Small intestine (tissue), 7 donors: ENCODE data around the gene NCOR2. TPM values are rescaled to one million over a fixed set of nuclear protein-coding genes. Genes with fewer than 3 reads are reported as not detected.

Experiments used
- DNase-seq, 2 donors: peaks; one replicate each; pipeline versions ENCODE4 v3.0.0 to v3.0.0-alpha.2; 2013
- FAIRE-seq: peaks from 2 replicates; lab custom pipeline; 2012; peaks lifted over from hg19 to GRCh38; lab: Jason Lieb, UNC
- H3K27ac ChIP-seq, 3 donors: one replicate each; pipeline ENCODE4 v1.5.1; 2013; ENCODE audit warnings: low read length in 2 of 3, mild to moderate bottlenecking in 2 of 3, control low read depth in 1 of 3, inconsistent platforms in 1 of 3, low read depth in 1 of 3, moderate library complexity in 1 of 3
- H3K27me3 ChIP-seq, 3 donors: one replicate each; pipeline ENCODE4 v1.6.1; 2013; ENCODE audit warnings: low read length in 3 of 3, inconsistent platforms in 1 of 3; ENCODE audit not compliant: control insufficient read depth in 3 of 3, insufficient read depth in 3 of 3
- H3K36me3 ChIP-seq, 3 donors: one replicate each; pipeline ENCODE4 v1.6.1; 2013; ENCODE audit warnings: low read length in 3 of 3, inconsistent platforms in 1 of 3, low read depth in 1 of 3, mild to moderate bottlenecking in 1 of 3, moderate library complexity in 1 of 3; ENCODE audit not compliant: control insufficient read depth in 3 of 3, insufficient read depth in 2 of 3
- H3K4me1 ChIP-seq, 3 donors: one replicate each; pipeline ENCODE4 v1.6.1; 2013; ENCODE audit warnings: low read length in 2 of 3, inconsistent platforms in 1 of 3, low read depth in 1 of 3, mild to moderate bottlenecking in 1 of 3, moderate library complexity in 1 of 3; ENCODE audit not compliant: control insufficient read depth in 3 of 3, insufficient read depth in 2 of 3
- H3K4me3 ChIP-seq, 3 donors: one replicate each; pipeline ENCODE4 v1.5.1; 2013; ENCODE audit warnings: low read length in 3 of 3, control low read depth in 1 of 3, inconsistent platforms in 1 of 3, low read depth in 1 of 3, mild to moderate bottlenecking in 1 of 3, moderate library complexity in 1 of 3
- H3K9me3 ChIP-seq, 2 donors: one replicate each; pipeline ENCODE4 v1.6.1; 2013; ENCODE audit warnings: low read depth in 1 of 2, low read length in 1 of 2; ENCODE audit not compliant: control insufficient read depth in 2 of 2, insufficient read depth in 1 of 2
- WGBS, 3 donors: extraction: QIAGEN DNeasy Blood & Tissue Kit; methylation state at CpG; one replicate each; pipeline ENCODE4 v1.1.7; 2013; 5-methylcytosine and 5-hydroxymethylcytosine counted together
- polyA plus RNA-seq, 4 donors: library from polyadenylated mRNA; stranded (reverse) in 3 of 4; unstranded in 1 of 4; fragments of 200-250 nt in 3 of 4; fragments of 120-200 nt in 1 of 4; gene quantifications; one replicate each; pipeline versions ENCODE4 v1.2.1 to v1.2.3, GENCODE V29; 2013
- donor health status: healthy with polysubstance abuse.
- donor health status: control.
- donor health status: control.
- donor health status: Bipolar disorder and iron deficiency.
- donor health status: healthy.

The NCOR2 gene
- polyA plus RNA-seq, 4 donors = 26.2 to 85.9 (median 40.2) TPM

- Histone ChIP-seq H3K27me3 (no peaks in the 10 kb centered on the region), H3K27ac (no peak overlapping the region), H3K4me3 (no peak overlapping the region), H3K4me1 (peaks cover 5 to 15% (median 9%) of the 10 kb centered on the region in 3 donors), H3K9me3 (peaks cover 0 to 3% of the 10 kb centered on the region in 2 donors), H3K36me3 (peaks cover 0 to 23% (median 0%) of the 10 kb centered on the region in 3 donors)
- FAIRE-seq (no peak), DNase-seq (no peak)
- WGBS, 3 donors = 70 to 85% (median 82%) methylated on average over 11 of the region's 11 CpGs
These were observed 4.0 kb downstream of the NCOR2 start for GRCh38 chr12:124563401-124563800.

DNA sequence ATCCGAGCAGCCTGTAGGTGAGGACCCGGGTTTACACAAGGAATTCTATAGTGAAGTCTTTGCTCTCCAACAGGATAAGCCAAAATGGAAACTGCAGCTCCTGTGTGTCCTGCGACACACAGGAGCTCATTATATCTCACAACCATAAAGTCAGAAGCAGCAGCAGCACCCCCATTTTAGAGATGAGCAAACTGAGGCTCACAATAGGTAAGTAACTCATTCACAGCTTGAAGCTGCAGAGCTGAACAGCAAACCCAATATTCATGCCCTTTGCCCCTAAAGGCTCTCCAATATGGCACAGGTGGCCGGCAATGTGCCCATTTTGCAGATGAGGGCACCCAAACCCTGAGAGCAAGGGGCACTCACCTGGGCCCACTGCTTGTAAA, 4.6 kb downstream of the NCOR2 start:
- Histone ChIP-seq H3K27ac (no peak overlapping the region), H3K36me3 (peaks cover 0 to 27% (median 0%) of the 10 kb centered on the region in 3 donors), H3K27me3 (no peaks in the 10 kb centered on the region), H3K4me3 (no peak overlapping the region), H3K9me3 (peaks cover 0 to 3% of the 10 kb centered on the region in 2 donors), H3K4me1 (peaks cover 5 to 15% (median 9%) of the 10 kb centered on the region in 3 donors)
- DNase-seq (no peak), FAIRE-seq (no peak)
- WGBS, 3 donors = 85 to 90% (median 88%) methylated on average over 4 of the region's 4 CpGs

- FAIRE-seq (no peak), DNase-seq (no peak)
- Histone ChIP-seq H3K27ac (no peak overlapping the region), H3K36me3 (peaks cover 0 to 31% (median 0%) of the 10 kb centered on the region in 3 donors), H3K4me1 (peaks cover 5 to 15% (median 11%) of the 10 kb centered on the region in 3 donors), H3K9me3 (peaks cover 0 to 3% of the 10 kb centered on the region in 2 donors), H3K27me3 (no peaks in the 10 kb centered on the region), H3K4me3 (no peak overlapping the region)
- WGBS, 3 donors = 77 to 86% (median 81%) methylated on average over 18 of the region's 18 CpGs
These were observed 5.2 kb downstream of the NCOR2 start for GRCh38 chr12:124562018-124562795.

GRCh38 chr12:124561231-124561630, 6.2 kb downstream of the NCOR2 start:
- Histone ChIP-seq H3K27ac (no peak overlapping the region), H3K4me3 (no peak overlapping the region), H3K27me3 (no peaks in the 10 kb centered on the region), H3K4me1 (peaks cover 5 to 15% (median 11%) of the 10 kb centered on the region in 3 donors), H3K36me3 (peaks cover 0 to 37% (median 0%) of the 10 kb centered on the region in 3 donors), H3K9me3 (peaks cover 0 to 3% of the 10 kb centered on the region in 2 donors)
- WGBS, 3 donors = 63 to 76% (median 76%) methylated on average over 10 of the region's 10 CpGs
- FAIRE-seq (no peak), DNase-seq (no peak)

DNA sequence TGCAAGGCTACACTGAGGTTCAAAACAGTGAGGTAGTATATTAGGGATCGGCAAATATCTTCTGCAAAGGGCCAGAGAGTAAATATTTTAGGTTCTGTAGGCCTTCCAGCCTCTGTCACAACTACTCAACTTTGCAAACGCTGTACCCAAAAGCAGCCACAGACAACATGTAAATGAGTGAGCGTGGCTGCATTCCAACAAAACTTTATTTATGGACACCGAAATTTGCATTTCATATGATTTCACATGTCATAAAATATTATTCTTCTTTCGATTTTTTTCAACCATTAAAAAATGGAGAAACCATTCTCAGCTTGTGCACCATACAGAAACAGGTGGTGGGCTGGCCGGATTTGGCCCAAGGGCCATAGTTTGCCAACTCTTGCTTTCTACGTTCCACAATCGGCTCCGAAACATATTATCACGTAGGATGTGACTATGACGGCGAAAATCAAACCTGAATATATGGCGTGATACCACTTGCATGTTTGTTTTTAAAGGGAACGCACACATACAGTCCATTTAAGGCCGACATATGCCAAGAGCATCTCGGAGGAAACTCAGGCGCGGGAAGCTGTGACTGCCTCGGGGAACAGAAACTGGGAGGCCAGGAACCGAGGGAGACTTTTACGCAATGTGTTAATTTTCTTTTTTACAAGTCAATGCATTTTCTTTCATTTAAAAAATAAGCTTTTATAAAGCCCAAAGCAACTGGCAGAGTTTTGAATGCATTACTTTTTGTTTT, 7.1 kb downstream of the NCOR2 start:
- H3K4me3 ChIP-seq = no peak overlapping the region

GRCh38 chr12:124559182-124560017, 8.0 kb downstream of the NCOR2 start:
- Histone ChIP-seq H3K36me3 (peaks cover 0 to 51% (median 0%) of the 10 kb centered on the region in 3 donors), H3K4me1 (peaks cover 0 to 8% (median 2%) of the 10 kb centered on the region in 3 donors), H3K27me3 (no peaks in the 10 kb centered on the region), H3K9me3 (peaks cover 0 to 3% of the 10 kb centered on the region in 2 donors), H3K4me3 (no peak overlapping the region), H3K27ac (no peak overlapping the region)
- DNase-seq = no peak
- no peak for FAIRE-seq
- 90 to 95% (median 95%) methylated on average over 12 of the region's 12 CpGs for WGBS, 3 donors

More for the DNA sequence above, 7.1 kb downstream of the NCOR2 start:
- H3K4me1 ChIP-seq = peaks cover 5 to 9% (median 7%) of the 10 kb centered on the region in 3 donors
- FAIRE-seq (no peak), DNase-seq (no peak)
- H3K27ac ChIP-seq = no peak overlapping the region
- 80 to 87% (median 84%) methylated on average over 21 of the region's 21 CpGs for WGBS, 3 donors
- H3K36me3 ChIP-seq = peaks cover 0 to 44% (median 0%) of the 10 kb centered on the region in 3 donors
- H3K9me3 ChIP-seq = peaks cover 0 to 3% of the 10 kb centered on the region in 2 donors
- no peaks in the 10 kb centered on the region for H3K27me3 ChIP-seq

DNA sequence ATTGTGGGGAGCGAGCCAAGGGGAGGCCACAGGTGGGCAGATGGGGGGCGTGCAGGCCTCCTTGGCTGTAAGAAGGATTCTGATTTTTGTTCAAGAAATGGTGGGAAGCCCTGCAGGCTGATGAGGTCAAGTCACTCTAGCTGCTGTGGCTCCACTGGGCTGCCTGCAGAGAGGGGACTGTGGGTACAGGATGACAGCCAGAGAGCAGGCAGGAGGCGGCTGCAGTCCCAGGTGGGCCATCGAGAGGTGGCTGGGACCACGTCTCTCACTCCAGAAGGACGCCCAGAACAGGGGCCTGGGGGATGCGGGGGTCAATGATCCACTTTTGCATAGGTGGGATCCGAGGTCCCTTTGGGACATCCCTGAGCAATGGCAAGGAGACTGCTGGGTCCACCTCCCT, 9.1 kb downstream of the NCOR2 start:
- peaks cover 0 to 9% (median 2%) of the 10 kb centered on the region in 3 donors for H3K4me1 ChIP-seq
- WGBS, 3 donors = 92 to 99% (median 96%) methylated on average over 8 of the region's 8 CpGs
- H3K4me3 ChIP-seq = no peak overlapping the region
- no peaks in the 10 kb centered on the region for H3K27me3 ChIP-seq
- no peak for FAIRE-seq
- no peak for DNase-seq
- H3K27ac ChIP-seq = no peak overlapping the region
- peaks cover 0 to 5% of the 10 kb centered on the region in 2 donors for H3K9me3 ChIP-seq
- H3K36me3 ChIP-seq = peaks cover 0 to 54% (median 0%) of the 10 kb centered on the region in 3 donors
